KBM-7 (cell line): ENCODE results near the gene ELP2.
"Not testable (repeated sequence)": the region's sequence is repeated elsewhere in the genome, so short reads cannot be mapped to it uniquely, and the experiment has no call there.

ENCODE experiments used
- DNase-seq: peaks from one replicate; pipeline ENCODE4 v3.0.0-alpha.2; 2015
- in situ Hi-C: fragments of 300-500 bp; cut with MboI; formaldehyde crosslinking; loops from 2 replicates; pipeline ENCODE4 v1.14.3; 2020; ENCODE audit warnings: low sequenced_read_pairs, low pct_unique_long_range_greater_than_20kb, mixed read lengths

The ELP2 gene

GRCh38 chr18:36129300-36130038, at the start of gene ELP2, which contains the start of gene SLC39A6:
ELP2 (plus strand) TSS chr18:36129899; CDS start chr18:36129934, 35 bp downstream.
SLC39A6 (minus strand) TSS chr18:36129340; CDS start chr18:36127007, 2,333 bp downstream.
- DNase-seq = peak; percentile 95
- in situ Hi-C loops = no loop called here

GRCh38 chr18:36081118-36081517, 48.6 kb upstream of the ELP2 start:
- DNase-seq, in situ Hi-C loops: not testable (repeated sequence)

GRCh38 chr18:36083729-36084128, 46.0 kb upstream of the ELP2 start:
- in situ Hi-C loops = no loop called here

GRCh38 chr18:36085195-36085594, 44.5 kb upstream of the ELP2 start:
- DNase-seq = no peak
- in situ Hi-C loops = no loop called here

More at GRCh38 chr18:36083729-36084128, 46.0 kb upstream of the ELP2 start:
- no peak for DNase-seq

- in situ Hi-C loops = no loop called here
- no peak for DNase-seq
Observed at GRCh38 chr18:36086186-36086585, 43.5 kb upstream of the ELP2 start.

- in situ Hi-C loops = no loop called here
- DNase-seq = no peak
Observed at GRCh38 chr18:36088256-36088655, 41.4 kb upstream of the ELP2 start.

- in situ Hi-C loops = no loop called here
- no peak for DNase-seq
Observed at GRCh38 chr18:36089001-36089400, 40.7 kb upstream of the ELP2 start.

GRCh38 chr18:36092116-36092515, 37.6 kb upstream of the ELP2 start:
- DNase-seq, in situ Hi-C loops: not testable (repeated sequence)

- DNase-seq = no peak
- in situ Hi-C loops = no loop called here
Observed at GRCh38 chr18:36094431-36094830, 35.3 kb upstream of the ELP2 start.

GRCh38 chr18:36095936-36096519, 33.7 kb upstream of the ELP2 start:
- in situ Hi-C loops = no loop called here
- DNase-seq = peak; percentile 51

- in situ Hi-C loops = no loop called here
- no peak for DNase-seq
Observed at GRCh38 chr18:36096955-36097354, 32.7 kb upstream of the ELP2 start.

GRCh38 chr18:36099311-36099710, 30.4 kb upstream of the ELP2 start:
- no peak for DNase-seq
- in situ Hi-C loops = no loop called here

- in situ Hi-C loops = loop anchor here (25.0 kb wide), 1 partner anchor 160 kb away; no protein-coding TSS in a partner anchor
- DNase-seq = no peak
Observed at GRCh38 chr18:36101943-36102342, 27.8 kb upstream of the ELP2 start.

GRCh38 chr18:36104749-36105148, 24.9 kb upstream of the ELP2 start:
- no peak for DNase-seq
- in situ Hi-C loops = loop anchor here (25.0 kb wide), 1 partner anchor 158 kb away; no protein-coding TSS in a partner anchor

- in situ Hi-C loops = loop anchor here (25.0 kb wide), 1 partner anchor 155 kb away; no protein-coding TSS in a partner anchor
- DNase-seq = no peak
Observed at GRCh38 chr18:36107477-36107876, 22.2 kb upstream of the ELP2 start.

GRCh38 chr18:36108196-36108595, 21.5 kb upstream of the ELP2 start:
- in situ Hi-C loops = loop anchor here (25.0 kb wide), 1 partner anchor 154 kb away; no protein-coding TSS in a partner anchor
- DNase-seq = no peak

GRCh38 chr18:36108601-36109000, 21.1 kb upstream of the ELP2 start:
- in situ Hi-C loops = loop anchor here (25.0 kb wide), 1 partner anchor 154 kb away; no protein-coding TSS in a partner anchor
- DNase-seq = no peak

- in situ Hi-C loops = loop anchor here (25.0 kb wide), 1 partner anchor 153 kb away; no protein-coding TSS in a partner anchor
- DNase-seq = no peak
Observed at GRCh38 chr18:36109737-36110136, 20.0 kb upstream of the ELP2 start.

GRCh38 chr18:36112302-36112701, 17.4 kb upstream of the ELP2 start:
- DNase-seq = no peak
- in situ Hi-C loops = loop anchor here (25.0 kb wide), 1 partner anchor 150 kb away; no protein-coding TSS in a partner anchor

- DNase-seq = no peak
- in situ Hi-C loops = loop anchor here (25.0 kb wide), 1 partner anchor 148 kb away; no protein-coding TSS in a partner anchor
Observed at GRCh38 chr18:36114251-36114650, 15.4 kb upstream of the ELP2 start.
